GM06990 (cell line): ENCODE data around the gene PRDM5.

ENCODE experiments used
- DNase-seq: peaks from one replicate; pipeline ENCODE4 v3.0.0-alpha.2; 2011; ENCODE audit not compliant: insufficient read length; ENCODE audit errors: extremely low read depth
- H3K27me3 ChIP-seq: replicated peaks from 2 replicates; pipeline ENCODE4 v1.6.0; 2011; ENCODE audit warnings: low read length; ENCODE audit not compliant: control insufficient read depth, insufficient read depth
- H3K36me3 ChIP-seq: 2 replicates; pipeline ENCODE4 v1.5.1; 2011; ENCODE audit warnings: low read length; ENCODE audit not compliant: control insufficient read depth, insufficient read depth
- H3K4me3 ChIP-seq: replicated peaks from 2 replicates; pipeline ENCODE4 v1.5.1; 2011; ENCODE audit warnings: low read depth, mild to moderate bottlenecking, control low read depth, low read length
- TF ChIP-seq, protein P1 (sequence below): IDR thresholded peaks from 2 replicates; pipeline ENCODE4 v1.5.1; 2011; ENCODE audit warnings: low read length, control low read depth, mild to moderate bottlenecking, inconsistent platforms; ENCODE audit not compliant: insufficient read depth, poor library complexity, severe bottlenecking

The PRDM5 gene

DNA sequence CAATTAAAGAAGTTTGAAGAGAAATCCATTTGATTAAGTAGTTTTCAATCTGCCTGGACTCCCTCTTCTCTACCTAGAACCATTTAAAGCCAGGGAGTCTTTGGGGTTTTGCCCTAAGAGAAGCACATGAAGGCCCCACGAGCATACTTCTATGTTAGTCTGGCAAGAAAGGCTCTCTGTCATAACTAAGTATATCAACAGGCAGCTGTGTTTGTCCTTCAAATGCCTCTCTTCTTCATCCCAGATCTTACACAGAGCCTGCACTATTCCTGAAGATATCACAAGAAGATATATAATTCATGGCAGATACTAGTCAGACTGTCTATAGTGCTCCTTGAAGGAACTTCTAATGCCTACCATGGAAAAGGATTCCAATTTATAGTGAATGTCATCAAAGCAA, 206.2 kb downstream of the PRDM5 start:
- DNase-seq = no peak
- no peaks in the 10 kb centered on the region for H3K27me3 ChIP-seq
- H3K4me3 ChIP-seq = no peak overlapping the region
- no peaks in the 10 kb centered on the region for H3K36me3 ChIP-seq
- TF ChIP-seq, protein P1, sequence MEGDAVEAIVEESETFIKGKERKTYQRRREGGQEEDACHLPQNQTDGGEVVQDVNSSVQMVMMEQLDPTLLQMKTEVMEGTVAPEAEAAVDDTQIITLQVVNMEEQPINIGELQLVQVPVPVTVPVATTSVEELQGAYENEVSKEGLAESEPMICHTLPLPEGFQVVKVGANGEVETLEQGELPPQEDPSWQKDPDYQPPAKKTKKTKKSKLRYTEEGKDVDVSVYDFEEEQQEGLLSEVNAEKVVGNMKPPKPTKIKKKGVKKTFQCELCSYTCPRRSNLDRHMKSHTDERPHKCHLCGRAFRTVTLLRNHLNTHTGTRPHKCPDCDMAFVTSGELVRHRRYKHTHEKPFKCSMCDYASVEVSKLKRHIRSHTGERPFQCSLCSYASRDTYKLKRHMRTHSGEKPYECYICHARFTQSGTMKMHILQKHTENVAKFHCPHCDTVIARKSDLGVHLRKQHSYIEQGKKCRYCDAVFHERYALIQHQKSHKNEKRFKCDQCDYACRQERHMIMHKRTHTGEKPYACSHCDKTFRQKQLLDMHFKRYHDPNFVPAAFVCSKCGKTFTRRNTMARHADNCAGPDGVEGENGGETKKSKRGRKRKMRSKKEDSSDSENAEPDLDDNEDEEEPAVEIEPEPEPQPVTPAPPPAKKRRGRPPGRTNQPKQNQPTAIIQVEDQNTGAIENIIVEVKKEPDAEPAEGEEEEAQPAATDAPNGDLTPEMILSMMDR = no peak

DNA sequence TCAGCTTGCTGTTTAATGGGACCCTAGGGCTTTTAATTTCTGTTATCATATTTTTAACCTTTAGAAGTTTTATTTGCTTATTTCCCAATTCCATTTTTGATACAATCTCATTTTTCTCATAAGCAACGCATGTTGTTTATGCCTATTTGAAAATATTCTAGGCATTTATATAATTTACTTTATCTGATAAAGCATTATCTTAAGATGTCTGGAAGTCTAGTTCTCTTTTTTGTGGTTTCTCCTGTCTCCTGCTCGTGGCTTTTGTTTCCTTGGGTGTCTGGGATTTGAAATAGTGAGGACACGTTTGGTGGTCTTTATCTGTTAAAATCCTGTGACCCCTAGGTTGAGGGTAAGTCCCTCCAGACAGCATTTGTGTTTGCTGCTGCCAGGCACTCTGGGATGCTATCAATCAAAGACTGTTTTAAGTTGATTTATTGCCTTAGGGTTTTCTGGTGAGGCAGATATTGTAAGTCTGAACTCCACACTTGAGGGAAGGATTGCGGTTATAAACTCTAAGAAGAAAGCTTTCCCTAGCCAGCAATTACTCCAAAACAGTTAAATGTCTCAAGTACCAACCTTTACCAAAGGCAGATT, 208.0 kb downstream of the PRDM5 start:
- DNase-seq = no peak
- TF ChIP-seq, protein P1 = no peak
- no peaks in the 10 kb centered on the region for H3K27me3 ChIP-seq

DNA sequence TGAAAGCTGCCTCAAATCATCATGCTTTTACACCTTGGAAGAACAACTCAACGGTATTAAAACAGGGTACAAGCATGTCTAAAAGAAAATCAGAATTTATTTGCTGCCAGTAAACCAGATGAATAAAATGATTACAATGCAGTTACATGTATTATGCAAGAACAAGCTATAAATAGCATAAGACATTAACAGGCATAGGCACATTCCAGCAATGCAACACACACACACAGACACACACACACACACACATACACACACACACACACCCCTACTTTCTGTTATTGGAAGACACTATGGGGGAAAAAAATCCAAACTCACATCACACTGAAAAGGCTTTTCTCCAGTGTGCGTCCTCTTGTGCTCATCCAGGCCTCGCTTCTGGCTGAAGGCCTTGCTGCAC, 212.5 kb downstream of the PRDM5 start:
- TF ChIP-seq, protein P1 = no peak
- DNase-seq = no peak
- Histone ChIP-seq H3K4me3 (no peak overlapping the region), H3K36me3 (no peaks in the 10 kb centered on the region), H3K27me3 (no peaks in the 10 kb centered on the region)

More for the DNA sequence above, 208.0 kb downstream of the PRDM5 start:
- Histone ChIP-seq H3K4me3 (no peak overlapping the region), H3K36me3 (no peaks in the 10 kb centered on the region)

DNA sequence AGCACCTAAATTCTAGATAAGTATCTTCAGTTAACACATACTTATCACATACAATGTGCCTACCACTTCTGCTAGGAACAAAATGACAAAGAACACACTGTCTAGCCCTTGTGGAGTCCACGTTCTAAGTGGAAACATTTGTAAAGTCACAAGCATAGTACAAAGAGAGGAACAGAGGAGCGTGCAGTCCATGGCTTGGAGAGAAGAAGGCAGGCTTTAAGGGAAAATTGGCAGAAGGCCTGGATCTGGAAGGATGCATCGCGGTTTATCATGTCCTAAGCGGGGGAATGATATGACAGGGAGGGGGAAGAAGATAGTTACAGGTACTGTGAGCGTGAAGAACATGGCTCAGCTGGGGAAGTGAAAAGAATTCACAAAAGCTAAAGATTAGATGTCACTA, 218.0 kb downstream of the PRDM5 start:
- TF ChIP-seq, protein P1 = no peak
- no peak for DNase-seq
- no peak overlapping the region for H3K4me3 ChIP-seq
- H3K27me3 ChIP-seq = no peaks in the 10 kb centered on the region; the same call in 1 of the 2 replicates
- H3K36me3 ChIP-seq = no peaks in the 10 kb centered on the region

DNA sequence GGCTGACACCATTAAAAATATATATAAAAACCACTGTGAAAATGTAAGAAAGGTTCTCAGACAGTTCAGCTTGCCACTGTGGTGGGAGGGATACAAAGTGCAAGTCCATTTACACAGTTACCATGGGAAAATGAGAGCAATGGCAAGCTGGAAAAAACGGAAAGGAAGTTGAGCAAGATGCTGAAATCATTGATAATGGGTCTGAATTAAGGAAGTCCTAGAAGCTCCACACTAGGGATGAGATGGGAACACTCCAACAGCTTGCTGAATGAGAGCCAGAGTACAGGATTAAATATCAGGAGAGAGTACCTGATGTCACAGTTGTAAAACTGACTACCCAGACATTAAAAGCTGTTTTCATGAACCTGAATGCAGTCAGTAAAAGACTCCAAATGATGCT, 218.6 kb downstream of the PRDM5 start:
- DNase-seq = no peak
- Histone ChIP-seq H3K4me3 (no peak overlapping the region), H3K36me3 (no peaks in the 10 kb centered on the region), H3K27me3 (no peaks in the 10 kb centered on the region; the same call in 1 of the 2 replicates)
- TF ChIP-seq, protein P1 = no peak

DNA sequence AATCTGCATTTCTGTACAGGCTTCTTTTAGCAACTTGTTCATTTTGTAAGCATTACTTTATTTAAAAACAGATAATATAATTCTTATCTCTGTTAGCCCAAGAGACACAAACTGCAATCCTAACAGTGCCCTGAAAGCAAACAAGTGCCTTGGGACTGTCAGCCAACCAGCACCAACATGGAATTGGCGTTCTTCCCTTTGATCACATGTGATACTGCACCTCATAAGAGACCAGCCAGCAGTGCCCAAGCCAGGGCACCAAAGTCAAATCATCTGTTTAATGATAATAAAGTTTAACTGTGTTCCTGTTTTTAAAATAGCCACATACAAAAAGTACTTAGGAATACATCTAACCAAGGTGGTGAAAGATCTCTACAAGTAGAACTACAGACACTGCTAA, 223.2 kb downstream of the PRDM5 start:
- Histone ChIP-seq H3K27me3 (no peaks in the 10 kb centered on the region; the same call in 1 of the 2 replicates), H3K4me3 (no peak overlapping the region), H3K36me3 (no peaks in the 10 kb centered on the region)
- TF ChIP-seq, protein P1 = no peak
- DNase-seq = no peak
